BJ (cell line): Measurements from ENCODE around the gene SCG3. TPM values are rescaled to one million over a fixed set of nuclear protein-coding genes. Genes with fewer than 3 reads are reported as not detected.

Experiments used
- CTCF ChIA-PET: fragments of 350-600 bp; formaldehyde crosslinking; extraction: SDS; loops from one replicate; lab custom pipeline; 2021; ENCODE audit warnings: antibody characterized with exemption, inconsistent platforms; lab: Yijun Ruan, JAX
- POLR2A ChIA-PET: fragments of 300-600 bp; sonication (Branson Sonifier 250); formaldehyde crosslinking; extraction: SDS; loops from one replicate; lab custom pipeline; 2021; ENCODE audit warnings: antibody characterized with exemption; lab: Charles Lee
- DNase-seq: peaks from one replicate; pipeline ENCODE4 v3.0.0-alpha.2; 2011; ENCODE audit warnings: low read depth
- H3K27me3 ChIP-seq: 2 replicates; pipeline ENCODE4 v1.6.0; 2011; ENCODE audit warnings: low read length; ENCODE audit not compliant: control insufficient read depth, insufficient read depth
- H3K36me3 ChIP-seq: 2 replicates; pipeline ENCODE4 v1.5.1; 2011; ENCODE audit warnings: low read length; ENCODE audit not compliant: control insufficient read depth, insufficient read depth
- H3K4me3 ChIP-seq: 2 replicates; pipeline ENCODE4 v1.5.1; 2011; ENCODE audit warnings: low read depth, mild to moderate bottlenecking, control low read depth, low read length
- polyA plus RNA-seq: library from polyadenylated mRNA; depleted of rRNA; stranded (reverse); fragments of >200 nt; gene quantifications from 2 replicates; pipeline ENCODE4 v1.2.3, GENCODE V29; 2011
- TF ChIP-seq, protein P1 (sequence below): IDR thresholded peaks from 2 replicates; pipeline ENCODE4 v1.5.1; 2011; ENCODE audit warnings: low read depth, mild to moderate bottlenecking, control low read depth, inconsistent platforms, low read length, moderate library complexity; ENCODE audit not compliant: insufficient read depth

SCG3 gene
- polyA plus RNA-seq, 1 experiment = not detected

DNA sequence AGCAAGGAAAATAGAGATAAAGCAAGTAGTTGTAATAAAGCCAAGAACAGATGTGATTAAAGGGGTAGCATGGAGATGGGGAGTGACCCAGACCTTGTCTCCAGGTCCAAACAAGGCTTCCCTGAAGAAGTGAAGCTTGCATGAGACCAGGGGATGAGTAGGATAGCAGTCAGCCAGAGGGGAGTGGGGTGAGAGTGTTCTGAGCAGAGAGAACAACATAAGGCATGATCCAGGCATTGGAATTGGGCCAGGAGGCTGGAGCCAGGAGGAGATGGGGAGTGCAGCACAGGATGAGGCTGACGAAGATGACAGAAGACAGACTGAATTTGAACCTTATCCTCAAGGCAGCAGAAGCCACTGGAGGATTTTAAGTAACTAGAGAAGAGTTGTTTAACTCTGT is 77.3 kb downstream of the SCG3 start:
- POLR2A ChIA-PET = no interaction called here
- DNase-seq = no peak
- Histone ChIP-seq H3K36me3 (no peaks in the 10 kb centered on the region), H3K27me3 (no peaks in the 10 kb centered on the region), H3K4me3 (no peak overlapping the region)
- CTCF ChIA-PET = interaction anchor here (1.6 to 15.8 kb wide), 3 partner anchors 10 to 109 kb away, joined by 4 to 100 read pairs (median 8); no protein-coding TSS in a partner anchor
- TF ChIP-seq, protein P1, sequence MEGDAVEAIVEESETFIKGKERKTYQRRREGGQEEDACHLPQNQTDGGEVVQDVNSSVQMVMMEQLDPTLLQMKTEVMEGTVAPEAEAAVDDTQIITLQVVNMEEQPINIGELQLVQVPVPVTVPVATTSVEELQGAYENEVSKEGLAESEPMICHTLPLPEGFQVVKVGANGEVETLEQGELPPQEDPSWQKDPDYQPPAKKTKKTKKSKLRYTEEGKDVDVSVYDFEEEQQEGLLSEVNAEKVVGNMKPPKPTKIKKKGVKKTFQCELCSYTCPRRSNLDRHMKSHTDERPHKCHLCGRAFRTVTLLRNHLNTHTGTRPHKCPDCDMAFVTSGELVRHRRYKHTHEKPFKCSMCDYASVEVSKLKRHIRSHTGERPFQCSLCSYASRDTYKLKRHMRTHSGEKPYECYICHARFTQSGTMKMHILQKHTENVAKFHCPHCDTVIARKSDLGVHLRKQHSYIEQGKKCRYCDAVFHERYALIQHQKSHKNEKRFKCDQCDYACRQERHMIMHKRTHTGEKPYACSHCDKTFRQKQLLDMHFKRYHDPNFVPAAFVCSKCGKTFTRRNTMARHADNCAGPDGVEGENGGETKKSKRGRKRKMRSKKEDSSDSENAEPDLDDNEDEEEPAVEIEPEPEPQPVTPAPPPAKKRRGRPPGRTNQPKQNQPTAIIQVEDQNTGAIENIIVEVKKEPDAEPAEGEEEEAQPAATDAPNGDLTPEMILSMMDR = no peak

DNA sequence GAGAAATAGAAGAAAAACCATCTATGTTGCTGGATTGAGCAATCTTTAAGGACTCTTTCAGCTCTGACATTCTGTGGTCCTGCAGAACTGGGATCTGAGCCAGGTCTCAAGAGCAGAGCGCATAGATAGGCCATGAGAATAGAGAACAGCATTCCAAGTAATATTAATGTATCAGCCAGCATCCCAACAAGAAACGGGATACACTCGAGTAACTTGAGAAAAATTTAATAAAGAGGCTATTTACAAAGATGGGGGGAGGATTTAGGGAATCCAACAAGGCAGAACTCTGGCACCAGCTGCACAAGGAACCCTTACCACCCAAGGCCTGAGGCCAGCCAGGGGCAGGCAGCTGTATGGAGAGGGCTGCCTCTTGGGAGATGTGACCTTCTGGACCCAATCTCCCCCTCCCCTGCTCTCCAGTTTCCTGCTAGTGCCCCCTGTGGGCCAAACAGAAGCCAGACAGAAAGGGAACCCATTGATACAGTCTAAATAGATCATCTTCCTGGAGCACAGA is 78.3 kb downstream of the SCG3 start:
- ChIA-PET CTCF (interaction anchor here (15.8 kb wide), 1 partner anchor 15 kb away, joined by 100 read pairs; no protein-coding TSS in a partner anchor), POLR2A (no interaction called here)
- Histone ChIP-seq H3K27me3 (no peaks in the 10 kb centered on the region), H3K36me3 (no peaks in the 10 kb centered on the region), H3K4me3 (no peak overlapping the region)
- TF ChIP-seq, protein P1 = peak; percentile 44
- DNase-seq = peak; percentile 83

DNA sequence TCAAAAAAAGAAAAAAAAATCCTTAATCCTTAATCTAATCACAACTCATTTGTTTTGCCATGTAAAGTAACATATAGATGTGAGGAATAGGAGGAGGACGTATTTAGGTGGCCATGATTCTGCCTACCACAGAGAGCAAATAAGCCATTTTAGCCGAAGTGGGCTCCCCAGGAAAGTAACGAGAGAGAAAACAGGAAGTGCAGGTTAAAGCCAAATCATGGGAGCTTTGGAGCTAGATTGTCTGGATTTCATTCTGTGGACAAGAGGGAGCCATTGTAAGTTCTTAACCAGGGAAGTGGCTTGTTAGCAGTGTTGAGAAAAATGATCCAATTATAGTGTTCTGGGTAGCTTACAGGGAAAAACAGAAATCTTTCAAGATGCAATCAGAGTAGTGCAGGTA is 79.5 kb downstream of the SCG3 start:
- TF ChIP-seq, protein P1 = no peak
- Histone ChIP-seq H3K36me3 (no peaks in the 10 kb centered on the region), H3K4me3 (no peak overlapping the region), H3K27me3 (no peaks in the 10 kb centered on the region)
- ChIA-PET CTCF (interaction anchor here (0.9 to 15.8 kb wide), 3 partner anchors 14 to 110 kb away, joined by 3 to 100 read pairs (median 3); no protein-coding TSS in a partner anchor), POLR2A (no interaction called here)
- no peak for DNase-seq

DNA sequence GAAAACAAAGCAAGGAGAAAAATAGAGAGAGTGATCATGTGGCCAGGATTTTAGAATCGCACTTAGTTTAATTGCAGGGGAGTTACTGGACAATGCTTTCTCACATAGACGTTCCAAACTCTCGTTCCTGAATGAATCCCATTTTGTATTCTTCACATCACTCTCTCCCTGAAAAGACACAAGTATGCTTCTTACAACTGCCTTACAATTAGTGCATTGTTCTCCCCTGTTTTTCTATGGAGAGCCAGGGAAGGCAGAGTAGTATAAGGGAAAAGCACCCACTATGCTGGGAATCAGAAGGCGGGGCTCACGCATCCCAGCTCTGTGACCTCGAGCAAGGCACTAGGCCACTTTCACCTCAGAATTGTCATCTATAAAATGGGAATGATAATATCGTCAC is 84.4 kb downstream of the SCG3 start:
- TF ChIP-seq, protein P1 = no peak
- CTCF ChIA-PET = interaction anchor here (15.8 kb wide), 1 partner anchor 9 kb away, joined by 100 read pairs; no protein-coding TSS in a partner anchor
- no peaks in the 10 kb centered on the region for H3K27me3 ChIP-seq
- DNase-seq = no peak
- no peaks in the 10 kb centered on the region for H3K36me3 ChIP-seq
- POLR2A ChIA-PET = no interaction called here
- H3K4me3 ChIP-seq = no peak overlapping the region

DNA sequence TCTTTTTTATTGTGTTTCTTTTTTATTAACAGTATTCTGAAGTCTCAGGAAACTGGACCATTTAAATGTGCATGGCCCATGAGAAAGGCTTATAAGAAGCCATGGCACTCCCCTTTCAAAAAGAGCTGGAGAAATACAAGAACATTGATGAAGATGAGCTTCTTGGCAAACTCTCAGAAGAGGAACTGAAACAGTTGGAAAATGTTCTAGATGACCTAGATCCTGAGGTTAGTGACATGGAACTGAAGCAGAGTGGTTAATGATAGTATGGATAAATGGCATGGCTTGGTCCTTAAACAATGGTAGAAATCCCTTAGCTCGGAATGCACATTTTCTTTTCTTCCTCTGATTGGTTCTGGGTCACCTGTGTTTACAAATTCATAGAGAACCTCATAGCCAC is 85.0 kb downstream of the SCG3 start:
- TF ChIP-seq, protein P1 = no peak
- Histone ChIP-seq H3K36me3 (no peaks in the 10 kb centered on the region), H3K4me3 (no peak overlapping the region), H3K27me3 (no peaks in the 10 kb centered on the region)
- ChIA-PET POLR2A (no interaction called here), CTCF (interaction anchor here (15.8 kb wide), 1 partner anchor 8 kb away, joined by 100 read pairs; no protein-coding TSS in a partner anchor)
- DNase-seq = no peak
